MV-4-11 (cell line): ENCODE measurements around the gene FBN2.

ENCODE experiments used
- DNase-seq: peaks from one replicate; lab custom pipeline; 2025; lab: John Stamatoyannopoulos, UW

Gene FBN2

GRCh38 chr5:128305341-128305740 is 232.7 kb downstream of the FBN2 start:
- no peak for DNase-seq

GRCh38 chr5:128304791-128305190 is 233.3 kb downstream of the FBN2 start:
- no peak for DNase-seq

DNA sequence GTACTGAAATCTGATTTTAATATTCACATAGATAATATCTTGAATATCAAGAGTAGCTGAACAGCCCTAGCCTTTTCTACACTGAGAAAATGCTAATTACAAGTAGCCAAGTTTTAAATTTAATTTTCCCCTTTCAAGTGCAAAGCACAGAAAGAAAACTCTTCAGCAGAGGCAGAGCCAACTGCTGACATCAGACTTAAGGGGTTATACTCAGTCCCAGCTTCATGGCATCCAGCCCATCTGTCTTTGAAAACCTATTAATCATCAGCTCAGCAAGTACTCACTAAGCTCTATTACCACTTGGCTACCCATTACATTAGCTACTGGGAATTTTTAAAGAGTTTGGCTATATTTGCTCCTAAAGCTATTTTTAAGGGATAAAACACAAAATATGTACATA is 234.0 kb downstream of the FBN2 start:
- DNase-seq = no peak

DNA sequence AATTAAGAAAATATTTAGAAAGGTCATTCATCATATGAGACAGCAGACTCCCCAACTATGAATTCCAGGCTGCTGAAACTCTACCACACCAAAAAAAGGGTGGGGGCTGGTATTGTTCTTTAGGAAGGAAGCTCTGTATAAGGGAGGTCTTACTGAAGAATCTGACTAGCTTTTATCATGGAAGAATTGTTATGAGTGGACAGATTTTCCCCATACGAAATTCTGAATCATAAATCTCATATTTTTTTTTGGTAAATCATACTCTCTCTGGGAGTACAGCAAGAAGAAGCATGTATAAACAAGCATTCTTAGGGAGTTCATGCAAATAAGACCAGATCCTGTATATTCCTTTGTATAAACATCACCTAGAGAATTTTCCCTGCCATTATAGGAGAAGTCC is 234.5 kb downstream of the FBN2 start:
- no peak for DNase-seq

- no peak for DNase-seq
These were observed 237.9 kb downstream of the FBN2 start for GRCh38 chr5:128300181-128300580.

GRCh38 chr5:128290152-128290858 is 247.7 kb downstream of the FBN2 start:
- no peak for DNase-seq

DNA sequence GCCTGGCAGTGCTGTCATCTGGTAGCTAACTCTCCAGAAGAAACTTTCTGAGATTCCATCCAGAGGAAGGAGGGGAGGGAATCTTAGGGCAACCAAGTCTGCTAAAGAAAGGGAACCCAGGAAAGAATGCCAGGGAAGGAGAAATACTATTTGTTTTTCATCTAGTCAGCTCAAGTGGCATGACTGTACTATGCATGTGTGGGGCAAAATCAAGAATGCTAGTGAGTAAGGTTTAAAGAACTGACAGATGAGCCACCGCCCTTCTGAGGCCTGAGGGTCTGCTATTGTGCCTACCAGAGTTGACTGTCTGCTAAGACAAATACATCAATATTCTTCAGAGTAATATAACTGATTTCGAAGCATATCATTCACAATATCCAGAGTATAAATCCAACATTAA is 250.3 kb downstream of the FBN2 start:
- no peak for DNase-seq

DNA sequence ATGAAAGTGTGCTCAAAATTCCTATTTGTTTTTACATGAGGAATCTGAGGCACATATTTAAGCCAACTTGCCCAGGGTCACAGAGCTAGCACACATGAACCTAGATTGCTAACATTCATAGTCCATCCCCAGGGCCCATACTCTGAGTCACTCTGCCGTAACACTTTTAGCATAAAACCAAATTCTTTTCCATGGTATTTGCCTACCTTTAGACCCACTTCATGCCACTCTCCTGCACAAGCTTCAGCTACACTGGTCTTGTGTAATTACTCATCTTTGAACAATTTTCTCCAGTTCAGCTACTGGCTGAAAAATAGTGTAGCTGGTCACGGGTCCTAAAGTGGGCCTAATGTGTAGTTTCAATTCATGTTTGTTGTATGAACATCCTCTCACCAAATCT is 253.8 kb downstream of the FBN2 start:
- DNase-seq = no peak

- no peak for DNase-seq
These were observed 258.7 kb downstream of the FBN2 start for GRCh38 chr5:128279345-128279744.

- DNase-seq = no peak
These were observed 261.4 kb downstream of the FBN2 start for GRCh38 chr5:128276537-128277216.

GRCh38 chr5:128274441-128274840 is 263.6 kb downstream of the FBN2 start:
- no peak for DNase-seq

- no peak for DNase-seq
These were observed 264.3 kb downstream of the FBN2 start for GRCh38 chr5:128273736-128274135.

DNA sequence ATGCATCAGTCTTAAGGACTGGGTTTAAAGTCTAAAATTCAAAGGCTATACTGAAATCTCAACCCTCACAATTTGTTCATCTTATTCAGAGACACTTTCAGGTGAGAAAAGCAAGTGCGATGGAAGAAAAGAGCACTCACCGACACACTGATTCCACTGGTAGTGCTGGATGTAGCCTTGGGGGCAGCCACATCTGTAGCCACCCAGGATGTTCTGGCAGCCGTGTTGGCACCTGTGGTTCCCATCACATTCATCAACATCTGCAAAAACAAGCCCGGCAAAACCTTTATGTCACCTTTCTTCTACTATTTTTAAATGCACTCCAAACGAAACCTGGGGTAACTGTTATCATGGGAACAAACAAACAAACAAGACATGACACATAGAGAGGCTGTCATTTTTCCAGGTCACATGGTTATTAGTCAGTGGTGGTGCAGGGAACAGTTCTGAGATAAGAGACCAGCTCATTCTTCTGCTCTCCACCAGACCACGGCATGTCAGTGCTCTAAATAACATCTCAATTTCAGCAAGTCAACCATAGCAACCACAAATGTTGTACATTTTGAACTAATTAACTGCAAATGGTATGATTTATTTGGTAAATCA is 266.1 kb downstream of the FBN2 start:
- no peak for DNase-seq

DNA sequence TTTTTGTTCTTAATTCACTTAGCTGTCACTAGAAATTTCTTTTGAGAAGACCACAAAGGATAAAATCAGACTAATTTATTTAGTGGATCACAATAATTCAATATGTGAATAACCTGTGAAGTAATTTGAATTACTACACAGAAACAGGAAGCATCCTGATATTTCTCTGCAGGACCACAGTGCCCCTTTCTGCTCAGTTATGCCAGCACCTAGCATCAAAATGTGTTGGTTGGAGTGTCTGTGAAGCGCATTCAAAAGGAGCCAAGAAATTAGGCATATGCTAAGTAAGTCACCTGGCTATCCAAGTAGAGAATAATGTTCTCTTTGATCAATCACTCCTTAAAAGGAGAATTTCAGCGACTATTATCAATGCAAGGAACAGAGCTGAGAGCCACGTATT is 267.0 kb downstream of the FBN2 start:
- DNase-seq = no peak

DNA sequence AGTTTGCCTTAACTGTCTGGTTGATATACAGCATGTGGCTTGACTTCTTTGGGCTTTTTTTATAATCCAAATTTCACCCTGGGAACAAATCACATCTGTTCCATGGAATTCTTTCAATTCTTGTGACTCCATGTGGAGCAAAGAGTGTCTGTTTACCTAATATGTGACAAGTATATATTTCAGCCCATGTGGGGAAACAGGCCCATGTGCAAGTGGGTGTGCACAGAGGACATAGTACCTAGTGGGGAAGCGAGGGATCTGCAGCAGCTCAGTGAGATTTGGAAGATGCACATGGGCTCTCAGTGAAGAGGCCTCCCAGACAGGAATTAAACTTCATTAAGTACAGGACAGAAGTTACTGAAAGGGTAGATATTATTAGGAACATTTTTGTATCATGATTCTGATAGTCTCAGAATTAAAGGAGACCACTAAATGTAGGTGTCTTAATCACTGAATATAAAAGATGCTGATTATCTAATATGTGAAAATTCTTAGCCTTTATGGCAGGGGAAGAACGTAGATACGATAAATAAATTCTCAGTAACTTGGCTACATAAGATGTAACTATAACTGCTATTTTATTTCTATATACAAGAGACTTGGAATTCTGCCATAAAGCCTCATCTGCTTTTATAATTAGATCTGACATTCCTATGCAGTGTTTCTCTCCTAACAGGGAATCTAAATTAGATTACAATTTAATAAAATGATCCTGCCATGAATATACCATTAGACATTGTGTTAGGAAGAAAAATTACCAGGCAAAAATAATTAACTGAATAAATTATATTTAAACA is 273.3 kb downstream of the FBN2 start:
- no peak for DNase-seq

DNA sequence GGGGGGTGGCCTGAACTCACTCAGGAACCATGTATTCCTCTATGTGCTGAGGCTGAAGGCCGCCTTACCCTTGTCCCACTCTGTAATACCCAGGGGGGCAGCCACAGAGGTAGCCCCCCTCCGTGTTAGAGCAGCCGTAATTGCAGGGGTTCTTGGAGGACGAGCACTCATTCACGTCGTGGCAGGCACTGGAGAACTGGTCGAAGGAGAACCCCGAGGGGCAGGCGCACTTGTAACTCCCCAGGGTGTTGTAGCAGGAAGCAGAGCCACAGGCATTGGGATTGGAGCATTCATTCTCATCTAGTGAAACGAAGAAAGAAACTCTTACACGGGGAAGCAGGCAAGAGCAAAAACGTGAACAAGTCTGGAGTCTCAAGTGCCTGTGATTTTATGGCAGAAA is 274.7 kb downstream of the FBN2 start:
- DNase-seq = no peak

DNA sequence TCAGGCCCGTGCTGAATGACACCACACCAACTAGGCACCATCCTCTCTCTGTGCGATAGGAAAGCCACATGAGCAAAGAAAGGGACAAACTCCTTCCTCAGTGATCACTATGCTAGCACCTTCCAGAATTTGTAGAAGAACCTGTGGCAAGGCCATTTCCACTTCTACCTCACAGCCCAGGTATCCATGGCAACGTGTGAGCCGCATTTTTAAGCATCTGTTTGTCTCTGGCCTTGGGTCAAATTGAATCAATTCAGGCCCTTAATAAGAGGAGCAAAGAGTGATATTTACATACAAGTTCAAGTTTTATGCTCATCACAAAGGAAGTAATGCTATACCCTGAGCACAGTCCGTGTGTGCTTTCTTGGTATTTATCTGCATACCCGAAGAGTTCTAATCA is 275.1 kb downstream of the FBN2 start:
- no peak for DNase-seq

DNA sequence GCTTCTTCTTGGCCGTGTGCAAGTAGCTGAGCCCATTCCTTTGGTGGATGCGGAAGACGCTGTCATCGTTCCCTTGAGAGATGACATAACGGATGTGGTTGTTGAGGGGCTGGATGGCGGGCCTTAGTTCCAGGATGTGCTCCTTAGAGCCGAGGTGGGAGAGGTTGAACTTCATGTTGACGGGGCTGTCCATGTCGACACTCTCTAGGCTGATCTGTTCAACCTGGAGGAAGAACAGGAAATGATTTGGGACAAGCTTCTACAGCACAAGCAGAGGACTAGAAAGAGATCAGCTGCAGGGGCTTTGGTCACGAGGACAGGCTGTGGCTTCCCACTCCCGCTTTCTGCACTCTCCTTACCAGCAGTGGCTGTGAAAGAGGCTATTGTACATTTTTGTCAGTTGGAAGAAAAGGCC is 278.4 kb downstream of the FBN2 start:
- no peak for DNase-seq

DNA sequence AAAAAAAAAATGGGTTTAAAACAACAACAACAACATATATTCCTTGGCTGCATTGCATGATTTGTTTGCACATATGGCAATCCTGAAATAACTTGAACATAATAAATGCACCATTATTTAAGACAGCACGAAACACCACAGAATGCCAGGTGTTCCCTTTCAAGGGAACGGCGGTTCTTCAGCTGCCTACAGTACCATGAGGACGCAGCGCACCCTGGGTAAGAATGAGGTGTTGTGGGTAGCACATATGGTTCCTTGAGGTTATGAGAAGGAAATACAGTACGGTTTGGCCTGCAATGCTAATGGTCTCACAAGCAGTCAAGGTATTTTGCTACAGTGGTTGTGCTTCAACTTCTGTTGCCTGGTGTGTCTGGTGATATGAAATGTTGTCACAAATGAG is 279.7 kb downstream of the FBN2 start:
- DNase-seq = no peak

- no peak for DNase-seq
These were observed 281.0 kb downstream of the FBN2 start for GRCh38 chr5:128257076-128257475.

DNA sequence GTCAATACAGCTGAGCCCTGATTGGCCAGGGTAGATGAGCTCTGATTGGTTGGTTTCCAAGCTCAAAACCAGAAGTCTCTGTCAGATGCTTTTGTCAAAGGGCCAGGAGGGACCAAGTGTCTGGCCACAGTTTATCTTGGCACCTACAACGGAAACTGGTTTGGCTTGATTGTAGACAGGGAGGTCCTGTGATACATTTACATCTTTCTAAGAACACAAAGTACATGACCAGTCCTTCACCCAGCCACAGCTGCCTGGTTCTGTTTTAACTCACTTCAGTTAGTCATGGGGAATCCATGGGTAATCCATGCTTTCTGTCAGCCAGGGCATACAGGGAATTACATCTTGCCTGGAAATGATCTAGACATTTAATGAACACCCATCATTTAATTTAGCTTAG is 283.3 kb downstream of the FBN2 start:
- DNase-seq = no peak

DNA sequence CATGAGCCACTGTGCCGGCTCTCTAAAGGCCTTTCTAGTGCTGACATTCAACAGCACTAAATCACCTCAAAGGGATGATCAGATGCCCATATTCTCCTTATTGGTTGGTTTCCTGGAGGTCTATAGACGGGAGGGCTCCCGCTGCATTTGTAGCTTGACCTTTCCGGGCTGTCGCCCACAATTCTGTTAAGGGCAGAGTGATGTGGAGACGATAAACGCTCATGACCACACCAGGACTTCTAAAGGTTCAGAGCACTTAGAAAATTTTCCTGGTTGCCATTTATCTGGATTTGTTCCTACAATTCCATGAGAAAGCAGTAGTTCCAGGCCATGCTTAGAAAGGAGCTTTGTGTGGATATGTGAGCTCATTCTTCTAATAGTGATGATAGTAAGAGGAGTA is 284.2 kb downstream of the FBN2 start:
- DNase-seq = no peak

GRCh38 chr5:128253161-128253560 is 284.9 kb downstream of the FBN2 start:
- no peak for DNase-seq
